Pons (tissue), 1 donor: ENCODE results near the gene TTBK1.

Source experiments
- DNase-seq: peaks from one replicate; pipeline ENCODE4 v3.0.0-alpha.2; 2016; ENCODE audit warnings: low spot score

Gene TTBK1

DNA sequence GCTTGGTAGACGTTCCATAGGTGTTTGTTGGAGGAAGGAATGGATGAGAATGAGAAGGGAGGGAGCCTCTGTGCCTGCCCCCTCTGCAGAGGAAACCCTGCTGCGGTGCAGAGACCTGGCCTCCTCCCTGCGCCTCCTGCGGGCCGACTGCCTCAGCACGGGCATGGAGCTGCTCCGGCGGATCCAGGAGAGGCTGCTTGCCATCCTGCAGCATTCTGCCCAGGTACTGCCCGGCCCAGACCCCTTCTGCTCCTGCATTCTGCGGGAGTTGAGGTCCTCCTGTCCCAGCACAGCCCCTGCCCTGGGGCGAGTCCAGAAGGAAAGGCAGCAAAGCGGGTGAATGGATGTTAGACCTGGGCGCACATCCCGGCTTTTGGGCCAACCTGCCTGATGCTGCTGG is 20.1 kb upstream of the TTBK1 start:
- no peak for DNase-seq

DNA sequence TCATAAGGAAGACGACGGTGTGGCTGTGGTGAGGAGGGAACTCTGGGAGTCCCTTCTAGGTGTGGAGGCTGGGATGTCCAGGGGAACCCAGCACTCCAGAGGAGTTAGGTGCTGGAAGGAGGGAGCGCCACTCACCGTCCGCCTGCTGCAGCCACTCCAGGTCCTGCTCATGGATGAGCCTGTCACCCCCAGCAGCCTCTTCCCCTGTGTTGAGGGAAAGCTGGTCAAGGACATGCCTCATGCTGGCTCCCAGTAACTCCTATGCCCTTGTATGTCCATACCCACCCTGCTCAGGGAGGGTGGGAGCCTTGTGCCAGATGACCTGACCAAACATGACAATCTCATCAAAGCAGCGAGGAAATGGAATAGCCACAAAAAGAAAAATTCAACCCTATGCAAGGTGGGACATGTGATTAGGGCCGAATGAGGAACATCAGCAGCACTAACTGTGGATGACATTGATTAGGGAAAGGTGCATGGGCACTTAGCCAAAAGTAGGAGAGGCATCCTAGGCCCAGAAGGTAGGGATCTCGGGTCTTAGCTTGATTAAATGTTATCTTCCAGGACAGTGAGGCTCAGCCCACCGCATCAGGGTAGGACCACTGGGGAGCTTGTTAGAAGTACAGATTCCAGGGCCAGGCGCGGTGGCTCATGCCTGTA is 17.0 kb upstream of the TTBK1 start:
- no peak for DNase-seq

DNA sequence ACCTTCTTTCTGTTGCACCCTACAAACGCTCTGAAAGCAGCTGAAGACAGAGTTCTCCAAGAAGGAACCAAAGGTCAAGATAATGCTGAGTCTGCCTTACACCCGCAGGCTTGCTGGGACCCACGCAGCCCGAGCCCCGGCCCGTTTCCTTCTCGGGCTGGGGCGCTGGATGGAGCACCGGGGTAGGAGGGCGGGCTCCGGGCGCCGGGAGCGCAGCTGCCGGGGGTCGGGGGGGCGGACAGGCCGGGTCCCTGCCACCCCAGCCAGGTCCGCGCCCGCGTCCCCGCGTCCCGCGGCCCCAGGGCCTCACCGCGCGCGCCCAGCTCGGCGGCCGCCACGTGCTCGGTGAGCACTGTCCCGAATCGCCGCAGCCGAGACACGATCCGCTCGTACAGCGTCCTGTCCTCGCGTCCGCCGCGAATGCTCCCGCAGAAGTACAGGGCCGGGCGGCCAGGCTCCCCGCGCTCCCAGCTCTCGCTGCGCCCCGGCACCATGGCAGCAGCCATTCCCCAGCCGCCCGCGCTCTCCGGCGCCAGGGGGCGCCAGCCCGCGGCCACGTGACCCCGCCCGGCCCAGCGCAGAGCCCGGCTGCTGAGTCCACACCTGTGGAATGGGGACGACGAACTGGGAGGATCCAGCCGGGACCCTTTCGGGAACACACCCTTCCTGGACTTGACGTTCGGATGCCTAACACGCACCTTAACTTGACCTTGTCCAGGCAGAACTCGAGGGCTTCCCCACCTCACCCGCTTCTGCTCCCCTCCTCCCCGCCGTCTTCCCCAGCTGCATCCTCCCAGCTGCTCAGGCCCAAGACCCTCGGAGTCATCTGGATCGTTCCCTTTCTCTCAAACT is 14.1 kb upstream of the TTBK1 start, which contains the start of gene DNPH1:
TSS of gene DNPH1 (minus strand) at position 531 of the 852 bp plus-strand sequence. CDS start at position 506, 25 bp downstream.
- peak; percentile 56 for DNase-seq

DNA sequence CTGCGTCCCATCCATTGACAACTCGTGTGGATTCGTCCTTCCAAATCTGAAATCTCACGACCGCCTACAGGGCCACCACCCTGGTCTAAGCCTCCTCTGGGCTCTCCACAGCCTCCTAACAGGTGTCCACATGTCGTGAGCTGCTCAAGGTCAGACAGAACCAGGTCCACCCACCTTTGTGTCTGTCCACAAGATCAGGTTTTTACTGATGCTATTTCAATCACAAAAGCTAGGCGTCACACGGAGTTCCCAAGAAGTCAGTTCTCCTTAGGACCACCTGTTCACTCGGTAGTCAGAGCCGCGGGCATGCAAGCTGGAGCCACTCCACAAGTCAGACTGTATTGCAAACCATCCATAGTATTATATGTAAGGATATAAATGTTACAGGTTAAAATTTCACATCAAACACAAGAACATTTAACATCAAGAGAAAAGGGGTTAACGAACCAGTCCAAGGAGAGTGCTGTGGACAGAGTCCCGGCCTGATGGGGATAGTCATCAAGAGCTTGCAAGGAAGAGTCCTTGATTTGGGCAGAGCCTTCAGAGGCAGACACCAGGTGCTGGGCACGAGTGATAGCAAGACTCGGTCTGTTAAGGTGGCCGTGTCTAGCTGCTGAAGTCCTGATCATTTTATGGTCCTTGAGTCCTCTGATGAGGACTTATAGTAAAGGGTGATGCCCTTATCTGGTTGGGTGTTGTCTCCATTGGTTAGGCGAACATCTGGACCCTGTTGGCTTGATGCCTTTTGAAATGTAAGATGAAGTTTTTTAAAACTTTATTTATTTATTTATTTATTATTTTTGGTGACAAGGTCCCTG is 13.3 kb upstream of the TTBK1 start:
- DNase-seq, result no peak

DNA sequence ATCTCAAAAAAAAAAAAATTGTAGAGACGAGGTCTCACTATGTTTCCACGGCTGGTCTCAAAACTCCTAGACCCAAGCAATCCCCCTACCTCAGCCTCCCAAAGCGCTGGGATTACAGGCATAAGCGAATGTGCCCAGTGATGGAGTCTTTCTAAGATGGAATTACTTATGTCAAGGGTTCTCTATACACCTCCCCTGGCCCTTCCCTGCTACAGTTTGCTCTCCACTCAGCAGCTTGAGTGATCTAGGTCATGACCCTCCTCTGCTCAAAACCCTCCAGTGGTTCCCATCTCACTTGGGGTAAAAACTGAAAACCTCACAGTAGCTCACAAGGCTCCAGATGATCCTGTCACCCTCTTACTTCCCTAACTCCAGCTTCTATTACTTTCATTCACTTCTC is 12.2 kb upstream of the TTBK1 start:
- DNase-seq, result no peak

DNA sequence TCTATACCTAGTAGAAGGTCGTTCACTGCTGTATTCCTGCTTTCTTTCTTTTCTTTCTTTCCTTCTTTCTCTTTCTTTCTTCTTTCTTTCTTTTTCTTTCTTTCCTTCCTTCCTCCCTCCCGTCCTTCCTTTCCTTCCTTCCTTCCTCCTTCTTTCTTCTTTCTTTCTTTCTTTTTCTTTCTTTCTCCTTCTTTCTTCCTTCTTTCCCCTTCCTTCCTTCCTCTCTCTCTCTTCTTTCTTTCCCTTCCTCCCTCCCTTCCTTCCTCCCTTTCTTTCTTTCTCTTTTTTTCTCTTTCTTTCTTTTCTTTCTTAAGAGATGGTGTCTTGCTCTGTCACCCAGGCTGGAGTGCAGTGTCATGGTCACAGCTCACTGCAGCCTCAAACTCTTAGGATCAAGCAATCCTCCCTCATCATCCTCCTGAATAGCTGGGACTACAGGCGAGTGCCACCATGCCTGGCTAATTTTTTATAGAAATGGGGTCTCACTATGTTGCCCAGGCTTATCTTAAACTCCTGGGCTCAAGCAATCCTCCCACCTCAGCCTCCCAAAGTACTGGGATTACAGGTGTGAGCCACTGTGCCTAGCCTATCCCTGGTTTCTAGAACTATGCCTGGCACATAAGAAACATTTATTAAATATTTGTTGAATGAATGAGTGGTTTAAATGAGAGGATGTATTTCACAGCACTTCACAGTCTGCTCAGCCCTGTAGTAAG is 11.4 kb upstream of the TTBK1 start:
- DNase-seq, result no peak

DNA sequence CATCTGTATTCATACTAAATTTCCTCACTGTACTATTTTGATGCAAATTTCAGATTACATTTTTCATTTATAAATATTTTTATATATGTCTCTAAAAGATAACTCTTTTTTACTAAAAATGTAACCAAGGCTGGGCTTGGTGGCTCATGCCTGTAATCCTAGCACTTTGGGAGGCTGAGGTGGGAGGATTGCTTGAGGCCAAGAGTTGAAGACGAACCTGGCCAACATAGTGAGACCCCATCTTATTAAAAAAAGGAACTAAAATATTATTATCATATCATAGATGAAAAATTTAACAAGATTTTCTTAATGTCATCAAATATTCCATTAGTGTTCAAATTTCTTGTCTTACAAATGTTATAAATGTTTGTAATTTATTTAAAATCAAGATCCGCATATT is 7.4 kb upstream of the TTBK1 start:
- DNase-seq, result no peak

DNA sequence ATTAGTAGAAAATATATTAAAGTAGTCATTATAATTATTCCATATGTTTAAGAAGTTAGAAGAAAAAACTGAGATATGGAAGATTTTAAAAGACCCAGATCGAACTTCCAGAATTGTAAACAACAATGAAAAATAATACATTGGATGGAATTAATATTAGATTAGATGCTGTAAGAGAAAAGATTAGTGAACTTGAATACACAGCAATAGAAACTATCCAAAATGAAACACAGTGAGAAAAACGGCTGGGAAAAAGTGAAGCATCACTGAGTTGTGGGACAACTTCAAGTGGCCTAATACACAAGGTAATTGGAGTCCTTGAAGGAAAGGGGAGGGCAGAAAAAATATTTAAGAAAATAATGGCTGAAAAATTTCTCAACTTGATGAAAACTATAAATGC is 4.2 kb upstream of the TTBK1 start:
- no peak for DNase-seq

DNA sequence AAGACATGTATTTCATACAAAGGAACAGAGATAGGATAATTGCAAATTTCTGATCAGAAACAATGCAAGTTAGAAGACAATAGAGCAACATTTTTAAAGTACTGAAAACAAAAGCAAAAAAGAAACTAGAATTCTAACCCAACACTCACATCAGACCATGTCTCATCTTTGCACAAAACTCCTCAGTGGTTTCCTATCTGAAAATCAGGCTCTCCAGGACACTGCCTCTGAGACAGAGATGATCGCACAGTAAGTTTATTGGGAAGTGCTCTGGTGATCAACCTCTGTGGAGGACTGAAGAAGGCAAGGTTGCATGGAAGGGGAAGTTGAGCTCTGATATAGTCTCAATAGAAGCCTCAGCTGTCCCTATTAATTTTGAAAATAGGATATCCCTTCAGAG is 2.3 kb upstream of the TTBK1 start:
- no peak for DNase-seq

DNA sequence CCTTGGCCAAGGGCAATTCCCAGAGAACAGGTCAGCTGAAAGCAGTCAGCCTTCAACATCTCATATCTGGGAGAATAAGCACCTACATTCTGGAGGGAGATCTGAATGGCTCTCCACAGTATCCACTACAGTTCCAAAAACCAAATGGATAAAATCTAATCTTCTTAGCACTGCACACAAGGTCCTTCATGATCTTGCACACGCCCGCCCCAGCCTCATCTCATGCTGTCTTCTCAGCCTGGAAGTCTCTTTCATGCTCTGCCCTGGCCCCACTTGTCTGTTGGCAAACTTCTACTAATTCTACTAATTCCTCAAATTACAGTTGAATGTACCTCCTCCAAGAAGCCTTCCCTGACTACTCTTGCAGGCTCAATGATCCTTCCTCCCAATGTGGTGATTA is 1.8 kb upstream of the TTBK1 start:
- DNase-seq, result no peak

DNA sequence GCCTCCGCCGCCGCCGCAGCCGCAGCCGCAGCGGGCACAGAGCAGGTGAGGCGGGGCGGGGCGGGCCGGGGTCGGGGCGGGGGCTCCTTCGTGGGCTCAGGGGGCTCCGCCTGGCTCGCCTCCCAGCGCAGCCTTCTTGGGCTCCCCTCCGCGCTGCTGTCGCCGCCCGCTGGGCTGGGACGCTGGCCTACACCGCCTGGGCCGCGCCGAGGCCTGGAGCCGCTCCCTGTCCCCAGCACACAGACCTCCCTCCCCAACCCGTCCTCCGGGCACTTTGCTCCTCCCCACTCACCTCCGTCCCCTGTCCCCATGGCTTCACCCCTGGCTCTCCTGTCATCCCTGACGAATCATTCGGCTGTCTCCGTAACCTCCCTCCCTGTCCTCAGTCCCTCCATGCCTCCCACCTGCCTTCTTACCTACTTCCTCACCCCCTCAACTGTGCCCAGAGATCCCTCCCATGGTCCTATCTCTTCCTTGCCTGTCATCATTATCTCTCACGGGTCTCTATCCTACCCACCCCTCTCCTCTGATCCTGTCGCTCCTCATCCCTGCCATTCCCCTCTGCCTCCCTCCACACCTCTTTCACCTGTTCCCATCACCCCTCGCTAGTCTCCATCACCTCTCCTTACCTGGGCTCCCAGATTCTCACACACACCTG is 512 bp downstream of the TTBK1 start:
- DNase-seq, result no peak

DNA sequence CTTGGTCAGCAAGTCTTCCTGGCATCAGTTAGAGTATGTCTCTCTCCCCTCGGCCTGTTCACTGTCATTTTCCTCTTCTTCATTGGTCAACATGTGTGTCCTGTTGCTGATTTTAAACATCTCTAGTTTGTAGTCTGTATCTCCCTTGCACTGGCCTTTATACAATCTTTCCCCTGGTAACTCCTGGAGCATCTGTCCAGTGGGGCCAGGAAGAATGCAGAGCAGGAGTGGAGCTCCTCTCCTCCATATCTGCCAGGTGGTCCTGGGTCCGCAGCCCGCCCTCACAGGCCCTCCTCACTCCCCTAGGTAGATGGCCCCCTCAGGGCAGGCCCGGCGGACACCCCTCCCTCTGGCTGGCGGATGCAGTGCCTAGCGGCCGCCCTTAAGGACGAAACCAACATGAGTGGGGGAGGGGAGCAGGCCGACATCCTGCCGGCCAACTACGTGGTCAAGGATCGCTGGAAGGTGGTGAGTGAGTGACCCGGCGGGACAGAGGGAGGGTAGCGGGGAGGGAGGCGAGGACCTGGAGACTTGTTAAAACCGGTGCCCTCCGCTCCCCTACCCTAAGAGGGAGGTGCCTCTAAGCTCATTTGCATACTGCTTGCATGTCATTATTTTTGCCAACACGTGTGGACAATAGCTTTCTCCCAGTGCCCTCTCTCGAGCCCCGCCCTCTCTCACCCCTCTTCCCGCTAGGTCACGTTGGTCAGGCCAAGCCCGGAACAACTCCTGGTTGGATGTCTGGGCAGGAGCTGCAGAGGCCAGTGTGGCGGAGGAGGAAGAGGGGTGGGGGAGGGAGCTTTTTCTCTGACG is 3.2 kb downstream of the TTBK1 start:
- DNase-seq, result peak; percentile 85

DNA sequence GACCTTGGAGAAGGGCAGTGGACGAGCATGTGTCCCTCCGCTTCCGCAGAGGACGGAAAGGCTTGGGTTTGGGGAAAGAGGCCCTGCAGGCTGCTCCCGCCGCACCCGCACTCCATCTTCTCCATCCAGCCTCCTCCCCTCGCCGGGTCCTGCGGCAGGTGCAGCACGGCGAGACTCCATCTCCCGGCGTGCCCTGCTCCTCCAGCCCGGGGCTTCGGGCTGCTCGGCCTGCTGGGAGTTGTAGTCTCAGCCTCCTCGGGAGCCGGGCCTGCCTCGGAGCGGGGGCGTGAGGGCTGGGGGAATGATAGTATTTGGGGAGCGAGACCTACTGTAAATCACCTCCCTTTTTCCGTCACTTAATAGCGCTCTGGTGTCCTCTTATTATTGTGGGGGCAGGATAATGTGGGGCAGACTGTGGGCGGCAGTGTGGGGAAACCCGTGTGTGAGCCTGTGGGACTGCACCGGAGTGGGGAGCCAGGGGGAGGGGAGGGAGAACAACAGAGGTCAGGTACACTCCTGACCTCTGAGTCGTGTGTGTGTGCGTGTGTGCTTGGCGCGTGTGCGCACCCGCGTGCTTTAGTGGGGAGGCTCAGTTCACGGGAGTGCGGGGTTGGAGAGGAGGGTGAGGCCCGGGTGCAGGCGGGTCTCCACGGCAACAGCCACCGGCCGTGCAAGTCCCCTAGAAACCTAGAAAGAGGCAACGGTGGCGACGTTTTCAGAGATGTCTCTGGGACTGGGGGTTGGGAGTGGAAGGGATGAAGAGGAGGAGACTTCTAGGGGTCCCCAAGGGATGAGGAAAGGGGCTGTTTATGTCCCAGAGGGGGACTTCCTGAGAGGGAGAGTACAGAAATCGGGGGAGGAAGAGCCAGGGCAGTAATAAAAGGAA is 4.1 kb downstream of the TTBK1 start:
- peak; percentile 82 for DNase-seq

DNA sequence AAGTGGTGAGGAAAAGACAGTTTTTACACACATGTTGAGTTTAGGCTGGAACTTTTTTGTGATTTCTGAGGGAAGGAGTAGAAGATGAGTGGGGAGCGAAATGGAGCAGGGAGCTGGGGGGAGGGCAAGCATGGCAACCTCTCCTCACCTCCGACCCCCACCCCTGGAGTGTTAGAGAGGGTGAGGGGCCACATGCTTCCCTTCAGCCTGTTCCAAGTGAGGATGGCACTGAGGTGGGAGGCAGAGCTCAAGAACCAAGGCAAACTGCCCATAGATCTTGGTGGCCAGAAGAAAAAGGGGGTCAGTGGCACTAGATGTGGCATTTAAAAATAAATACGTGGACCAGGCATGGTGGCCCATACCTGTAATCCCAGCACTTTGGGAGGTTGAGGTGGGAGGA is 4.8 kb downstream of the TTBK1 start:
- DNase-seq, result no peak

DNA sequence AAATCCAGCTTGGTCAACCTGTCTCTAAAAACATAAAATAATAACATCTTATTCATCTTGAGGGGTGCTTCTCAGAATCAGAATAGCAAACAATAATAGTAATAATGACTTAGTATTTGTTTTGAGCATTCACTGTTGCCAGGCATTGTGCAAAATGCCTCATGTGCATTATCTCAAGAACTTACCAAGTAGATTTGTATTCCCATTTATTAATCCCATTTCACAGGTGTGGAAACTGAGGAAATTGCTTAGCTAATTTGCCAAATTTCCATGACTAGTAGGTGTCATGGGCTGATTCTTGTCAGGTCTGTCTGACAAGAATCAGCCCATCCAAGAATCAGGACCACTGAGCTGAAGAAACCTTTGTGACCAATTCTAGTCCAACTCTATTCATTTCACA is 5.5 kb downstream of the TTBK1 start:
- no peak for DNase-seq

DNA sequence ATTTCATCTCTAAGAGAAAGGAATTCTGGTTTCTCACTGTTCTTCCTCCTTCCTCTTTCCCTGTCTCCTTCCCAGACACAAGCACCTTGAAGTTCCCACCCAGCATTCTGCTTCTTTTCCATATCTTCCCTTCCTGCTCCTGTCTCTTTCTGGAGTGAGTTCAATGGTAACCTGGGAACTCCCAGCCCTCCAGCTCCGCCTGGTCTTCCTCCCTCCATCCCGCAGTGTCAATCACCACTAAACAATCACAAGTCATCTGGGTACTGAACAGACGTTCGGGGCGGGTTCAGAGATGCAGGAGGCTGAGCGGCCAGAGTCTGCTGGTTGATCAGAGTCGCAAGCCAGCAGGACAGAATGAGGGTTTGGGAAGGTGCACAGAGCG is 7.7 kb downstream of the TTBK1 start:
- no peak for DNase-seq

DNA sequence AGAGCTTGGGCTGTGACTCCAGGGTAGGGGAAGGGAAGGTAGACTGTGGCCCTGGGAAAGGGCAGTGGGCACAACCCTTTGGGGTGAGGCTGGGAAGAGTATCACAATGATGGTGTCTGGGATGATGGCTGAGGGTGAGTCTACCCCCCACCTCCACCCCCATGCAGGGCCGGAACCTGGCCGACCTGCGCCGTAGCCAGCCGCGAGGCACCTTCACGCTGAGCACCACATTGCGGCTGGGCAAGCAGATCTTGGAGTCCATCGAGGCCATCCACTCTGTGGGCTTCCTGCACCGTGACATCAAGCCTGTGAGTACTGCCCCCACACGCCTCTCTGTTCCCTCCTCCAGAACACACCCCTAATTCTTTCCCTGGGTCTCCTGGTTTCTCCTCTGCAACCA is 10.1 kb downstream of the TTBK1 start:
- DNase-seq, result no peak

DNA sequence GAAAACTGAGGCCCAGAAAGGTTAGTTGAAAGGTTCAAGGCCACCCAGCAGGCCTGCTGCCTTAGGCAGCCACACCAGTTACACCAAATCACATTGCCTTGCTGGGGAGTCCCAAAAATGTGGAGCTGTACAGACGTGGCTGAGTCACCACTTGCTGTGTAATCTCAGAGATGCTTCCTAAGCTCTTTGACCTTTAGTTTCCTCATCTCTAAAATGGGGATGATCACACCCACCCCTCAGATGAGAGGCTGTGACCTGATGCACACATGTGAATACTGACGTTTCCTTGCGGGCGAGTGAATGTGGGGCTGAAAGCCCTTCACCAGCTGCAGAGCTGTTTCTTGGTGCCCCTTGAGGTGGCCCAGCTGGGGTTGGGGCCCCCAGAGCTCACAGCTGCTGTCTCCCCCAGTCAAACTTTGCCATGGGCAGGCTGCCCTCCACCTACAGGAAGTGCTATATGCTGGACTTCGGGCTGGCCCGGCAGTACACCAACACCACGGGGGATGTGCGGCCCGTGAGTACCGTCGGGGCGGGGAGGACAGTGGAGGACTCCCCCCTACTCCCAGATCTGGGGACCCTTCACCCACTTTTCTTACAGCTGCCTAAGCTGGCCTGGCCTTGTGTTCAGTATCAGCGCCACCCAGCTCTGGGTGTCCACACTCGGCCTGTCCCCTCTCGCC is 11.0 kb downstream of the TTBK1 start:
- DNase-seq, result no peak

DNA sequence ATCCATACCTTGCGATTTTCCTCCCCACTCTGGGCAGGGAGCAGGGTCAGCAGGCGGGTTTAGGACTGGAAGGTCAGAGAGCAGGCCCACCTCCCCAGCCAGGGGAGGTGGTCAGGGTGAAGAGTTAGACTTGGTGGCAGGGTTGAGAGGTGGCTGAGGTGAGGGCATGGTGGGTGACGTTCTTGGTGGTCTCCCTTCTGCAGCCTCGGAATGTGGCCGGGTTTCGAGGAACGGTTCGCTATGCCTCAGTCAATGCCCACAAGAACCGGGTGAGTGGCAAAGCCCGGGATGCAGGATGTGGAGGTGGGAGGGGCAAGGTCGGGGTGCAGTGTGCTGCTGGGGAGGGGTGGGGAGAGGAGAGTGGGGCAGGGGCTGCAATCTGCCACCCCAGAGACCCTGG is 11.6 kb downstream of the TTBK1 start:
- no peak for DNase-seq
